Measurements from ENCODE around the gene TSPAN3. TPM values are rescaled to one million over a fixed set of nuclear protein-coding genes. Genes with fewer than 3 reads are reported as not detected.

TSPAN3 gene
- polyA plus RNA-seq, 4 donors = 391 to 515 (median 455) TPM

- DNase-seq (ENCODE audit: low read depth in 4 of 4, low spot score in 2 of 4) = no peak
Measured at GRCh38 chr15:77035584-77035983, 35.3 kb downstream of the TSPAN3 start.

DNA sequence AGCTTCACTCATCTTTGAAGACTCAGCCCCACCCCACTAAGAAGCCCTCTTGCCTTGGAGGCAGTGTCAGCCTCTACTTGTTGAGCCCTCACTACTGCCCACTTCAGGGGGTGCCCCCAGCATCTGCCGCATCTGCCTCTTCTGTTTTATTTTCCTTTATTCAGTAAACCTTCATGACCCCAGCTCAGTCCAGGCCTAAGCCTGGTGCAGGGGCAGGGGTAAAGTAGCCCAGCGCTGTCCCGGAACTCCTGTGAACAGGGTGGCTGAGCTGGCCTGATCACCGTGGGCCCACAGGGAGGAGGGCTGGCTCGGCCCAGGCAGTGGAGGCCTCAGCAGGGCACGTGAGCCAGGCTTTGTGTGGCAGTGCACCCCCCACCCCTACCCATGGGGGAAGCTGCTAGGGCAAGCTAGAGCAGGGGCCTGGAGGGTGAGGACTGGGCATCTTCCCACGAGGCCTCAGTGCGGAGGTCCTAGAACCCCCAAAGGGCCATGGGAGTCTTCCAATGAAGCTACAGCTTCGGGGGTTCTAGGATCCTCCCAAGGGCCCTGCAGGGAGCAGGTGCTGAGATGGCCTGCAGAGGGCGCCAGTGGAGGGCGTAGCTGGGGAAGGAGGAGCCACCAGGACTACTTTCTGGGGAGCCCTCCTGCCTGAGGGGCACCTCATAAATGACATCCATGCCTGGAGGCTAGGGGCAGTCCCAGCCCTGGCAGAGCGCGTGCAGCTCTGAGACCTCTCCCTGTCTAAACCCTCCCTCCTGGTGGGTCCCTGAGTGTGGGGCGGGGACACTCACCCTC is 36.0 kb downstream of the TSPAN3 start:
- DNase-seq (ENCODE audit: low read depth in 4 of 4, low spot score in 2 of 4) = no peak

- DNase-seq (ENCODE audit: low read depth in 4 of 4, low spot score in 2 of 4) = no peak
Measured at GRCh38 chr15:77033729-77034671, 36.9 kb downstream of the TSPAN3 start.

GRCh38 chr15:77033417-77033728 is 37.5 kb downstream of the TSPAN3 start:
- no peak for DNase-seq (ENCODE audit: low read depth in 4 of 4, low spot score in 2 of 4)

GRCh38 chr15:77032647-77033416 is 38.1 kb downstream of the TSPAN3 start:
- no peak for DNase-seq (ENCODE audit: low read depth in 4 of 4, low spot score in 2 of 4)

- DNase-seq (ENCODE audit: low read depth in 4 of 4, low spot score in 2 of 4) = no peak
Measured at GRCh38 chr15:77032052-77032646, 38.8 kb downstream of the TSPAN3 start.

GRCh38 chr15:77031376-77032050 is 39.4 kb downstream of the TSPAN3 start:
- no peak for DNase-seq (ENCODE audit: low read depth in 4 of 4, low spot score in 2 of 4)

DNA sequence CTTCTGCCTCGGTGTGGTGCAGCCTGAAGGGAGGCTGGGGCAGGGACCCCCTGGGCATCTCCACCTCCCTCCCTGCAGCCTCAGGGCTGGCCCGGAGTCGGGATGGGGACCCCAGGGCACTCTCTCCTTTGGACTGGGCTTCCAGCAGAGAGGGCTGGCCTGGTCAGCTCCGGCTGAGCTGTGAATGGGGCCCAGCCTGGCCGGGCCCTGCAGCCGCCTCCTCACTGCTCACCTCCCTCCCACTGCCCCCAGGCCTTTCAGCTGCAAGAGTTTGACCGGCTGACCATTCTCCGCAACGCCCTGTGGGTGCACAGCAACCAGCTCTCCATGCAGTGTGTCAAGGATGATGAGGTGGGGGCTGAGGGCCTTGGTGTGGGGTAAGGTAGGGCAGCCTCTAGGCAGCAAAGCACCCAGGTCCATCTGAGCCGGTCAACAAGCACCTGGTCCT is 40.0 kb downstream of the TSPAN3 start:
- no peak for DNase-seq (ENCODE audit: low read depth in 4 of 4, low spot score in 2 of 4)

- no peak for DNase-seq (ENCODE audit: low read depth in 4 of 4, low spot score in 2 of 4)
Measured at GRCh38 chr15:77030048-77030927, 40.6 kb downstream of the TSPAN3 start.

GRCh38 chr15:77029166-77030047 is 41.5 kb downstream of the TSPAN3 start:
- no peak for DNase-seq (ENCODE audit: low read depth in 4 of 4, low spot score in 2 of 4)

- no peak for DNase-seq (ENCODE audit: low read depth in 4 of 4, low spot score in 2 of 4)
Measured at GRCh38 chr15:77028451-77029165, 42.3 kb downstream of the TSPAN3 start.

- peak in 1 of 4 donors; percentile 18 for DNase-seq (ENCODE audit: low read depth in 4 of 4, low spot score in 2 of 4)
Measured at GRCh38 chr15:77027697-77028450, 43.0 kb downstream of the TSPAN3 start.

DNA sequence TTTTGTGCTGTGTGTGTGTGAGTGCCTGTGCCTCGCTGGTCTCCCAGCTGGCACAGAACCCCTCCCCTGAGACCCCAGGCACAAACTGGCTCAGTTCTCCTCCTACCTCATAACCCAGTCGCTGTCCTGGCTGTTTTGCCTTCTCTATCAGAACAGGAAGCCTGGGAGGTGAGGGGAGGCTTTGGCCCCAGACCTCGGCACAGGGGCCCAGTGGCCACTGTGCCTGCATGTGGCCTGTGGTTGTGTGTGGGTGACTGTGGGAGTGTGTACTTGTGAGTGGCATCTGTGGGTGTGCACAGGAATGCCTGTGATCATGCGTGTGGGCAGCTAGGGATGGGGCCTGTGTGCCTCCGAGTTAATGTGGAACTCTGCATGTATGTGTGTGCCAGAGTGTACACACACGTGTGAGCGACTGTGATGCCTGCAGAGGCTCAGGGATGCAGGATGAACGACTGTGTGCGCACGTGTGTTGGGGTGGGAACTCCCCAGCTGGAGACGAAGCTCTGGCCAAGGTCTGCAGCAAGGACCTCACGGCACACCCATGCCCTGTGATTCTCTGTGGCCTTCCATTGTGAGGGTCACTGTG is 43.7 kb downstream of the TSPAN3 start:
- no peak for DNase-seq (ENCODE audit: low read depth in 4 of 4, low spot score in 2 of 4)

DNA sequence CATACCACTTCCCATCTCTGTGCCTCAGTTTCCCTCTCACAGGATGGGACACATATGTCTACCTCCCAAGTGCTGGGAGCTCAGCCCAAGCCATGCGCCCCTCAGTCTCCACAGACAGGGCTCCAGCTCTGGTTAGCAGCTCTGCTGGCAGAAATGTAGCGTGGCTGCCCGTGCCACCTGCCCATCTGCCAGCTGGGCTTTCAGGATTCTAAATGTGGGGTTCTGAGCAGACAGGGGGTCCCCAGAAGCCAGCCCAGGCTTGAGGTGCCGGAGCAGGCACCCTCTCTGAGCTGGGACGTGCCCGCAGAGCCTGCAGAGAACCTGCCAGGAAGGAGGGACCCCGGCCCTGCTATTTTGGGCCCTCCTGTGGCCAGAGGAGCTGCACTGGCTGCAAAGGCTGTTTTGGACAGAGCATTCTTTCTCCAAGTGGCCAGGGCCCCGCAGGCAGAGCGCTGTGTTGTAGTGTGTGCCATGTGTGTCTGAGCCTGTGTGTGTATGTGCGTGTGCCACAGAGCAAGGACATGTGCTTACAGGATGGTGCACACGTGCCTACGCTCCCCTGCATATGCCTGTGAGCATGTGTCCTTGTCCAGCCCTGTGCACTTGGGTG is 44.3 kb downstream of the TSPAN3 start:
- DNase-seq (ENCODE audit: low read depth in 4 of 4, low spot score in 2 of 4) = no peak

GRCh38 chr15:77025941-77026411 is 44.9 kb downstream of the TSPAN3 start:
- DNase-seq (ENCODE audit: low read depth in 4 of 4, low spot score in 2 of 4) = no peak
